Occipital lobe (tissue), 2 donors: ENCODE data around the gene CROCC. TPM values are rescaled to one million over a fixed set of nuclear protein-coding genes. Genes with fewer than 3 reads are reported as not detected.
"Not testable (repeated sequence)": the region's sequence is repeated elsewhere in the genome, so short reads cannot be mapped to it uniquely, and the experiment has no call there.

ENCODE experiments used
- DNase-seq: peaks from one replicate; lab custom pipeline; 2025; lab: John Stamatoyannopoulos, UW
- total RNA-seq: library from RNA; depleted of rRNA; stranded (reverse); fragments of >200 nt; gene quantifications from one replicate; pipeline ENCODE4 v1.2.3, GENCODE V29; 2014

CROCC gene
- total RNA-seq, 1 donor from 2014 or later: 19.5 TPM

DNA sequence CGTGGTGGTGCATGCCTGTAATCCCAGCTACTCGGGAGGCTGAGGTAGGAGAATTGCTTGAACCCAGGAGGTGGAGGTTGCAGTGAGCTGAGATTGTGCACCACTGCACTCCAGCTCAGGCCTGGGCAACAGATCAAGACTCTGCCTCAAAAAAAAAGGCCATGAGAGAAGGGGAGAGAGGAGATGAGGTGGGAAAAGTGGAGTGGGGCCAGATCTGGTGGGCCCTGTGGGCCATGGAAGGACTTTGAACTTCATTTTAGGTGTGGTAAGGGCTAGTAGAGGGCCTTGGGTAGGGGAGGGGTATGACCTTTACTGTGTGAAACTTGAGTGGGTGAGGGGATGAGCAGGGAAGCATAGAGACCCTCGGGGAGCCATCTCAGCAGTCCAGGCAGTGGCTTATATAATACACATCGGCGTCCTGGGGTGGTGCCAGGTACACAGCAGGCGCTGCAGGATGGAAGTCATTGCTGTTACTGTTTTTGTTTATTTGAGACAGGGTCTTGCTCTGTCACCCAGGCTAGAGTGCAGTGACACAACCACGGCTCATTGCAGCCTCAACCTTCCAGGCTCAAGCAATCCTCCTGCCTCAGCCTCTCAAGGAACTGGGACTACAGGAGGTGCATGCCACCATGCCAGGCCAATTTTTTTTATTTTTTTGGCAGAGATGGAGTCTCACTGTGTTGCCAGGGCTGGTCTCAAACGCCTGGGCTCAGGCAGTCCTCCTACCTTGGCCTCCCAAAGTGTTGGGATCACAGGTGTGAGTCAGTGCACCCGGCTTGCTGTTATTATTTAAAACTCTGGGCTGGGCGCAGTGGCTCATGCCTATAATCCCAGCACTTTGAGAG is 5.5 kb upstream of the CROCC start:
- not testable (repeated sequence) for DNase-seq

DNA sequence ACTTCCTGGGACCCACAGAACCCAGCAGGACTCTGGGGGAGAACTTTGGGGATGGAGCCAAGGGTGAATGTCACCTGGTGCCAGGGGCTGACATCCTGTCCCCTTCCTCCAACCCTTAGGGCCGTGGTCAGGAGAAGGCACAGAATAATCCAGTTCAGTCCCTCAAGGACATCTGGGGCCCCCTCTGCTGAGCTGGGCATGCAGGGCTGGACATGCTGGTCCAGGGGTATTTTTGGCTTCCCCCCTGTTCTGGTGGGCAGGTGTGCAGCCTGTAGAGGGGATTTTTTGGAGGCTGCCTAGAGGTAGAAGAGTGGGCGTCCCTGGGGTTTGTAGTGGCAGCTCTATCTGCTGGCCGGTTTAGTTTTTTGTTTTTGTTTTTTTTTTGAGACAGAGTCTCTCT is 3.4 kb upstream of the CROCC start:
- no peak for DNase-seq

DNA sequence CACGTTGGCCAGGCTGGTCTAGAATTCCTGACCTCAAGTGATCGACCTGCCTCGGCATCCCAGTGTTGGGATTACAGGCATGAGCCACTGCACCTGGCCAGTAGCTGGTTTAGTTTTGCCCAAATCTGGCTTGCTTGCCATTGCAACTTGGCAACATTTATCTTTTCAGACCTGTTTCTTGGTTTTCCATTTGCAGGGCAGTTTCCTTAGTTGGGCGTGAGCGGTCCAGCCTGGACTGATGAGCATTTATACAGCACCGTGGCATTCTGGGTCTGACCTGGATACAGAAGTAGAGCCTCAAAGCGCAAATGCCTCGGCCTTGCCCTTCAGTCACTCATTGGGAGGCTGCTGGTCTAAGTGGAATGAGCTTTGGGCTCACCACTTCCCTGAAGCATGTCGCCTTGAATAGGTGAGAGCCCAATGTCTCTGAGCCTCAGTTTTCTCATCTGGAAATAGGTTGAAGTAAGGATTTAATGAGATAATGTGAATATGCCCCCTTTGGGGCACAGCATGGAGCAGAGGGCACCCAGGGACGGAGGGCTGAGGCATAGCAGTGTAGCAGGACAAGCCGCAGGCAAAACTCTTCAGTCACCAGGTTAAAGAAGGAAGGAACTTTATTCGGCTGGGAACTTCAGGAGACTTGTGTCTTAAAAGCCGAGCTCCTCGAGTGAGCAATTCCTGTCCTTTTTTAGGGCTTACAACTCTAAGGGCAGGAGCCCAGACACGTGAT is 2.6 kb upstream of the CROCC start:
- not testable (repeated sequence) for DNase-seq

DNA sequence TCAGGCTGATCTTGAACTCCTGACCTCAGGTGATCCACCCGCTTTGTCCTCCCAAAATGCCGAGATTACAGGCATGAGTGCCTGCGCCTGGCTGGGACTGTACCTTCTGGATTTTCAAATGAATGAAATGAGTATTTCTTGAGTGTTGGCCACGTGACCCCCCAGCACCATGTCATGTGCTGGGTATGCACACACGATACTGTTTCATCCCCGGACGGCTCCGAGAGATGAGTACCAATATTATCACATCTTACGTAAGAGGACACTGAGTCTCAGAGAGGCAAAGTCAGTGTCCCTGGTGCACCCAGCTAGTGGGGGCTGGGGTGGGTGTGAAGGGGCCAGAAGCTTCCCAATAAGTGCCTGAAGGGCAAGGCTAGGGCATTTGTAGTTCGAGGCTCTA is 780 bp upstream of the CROCC start:
- DNase-seq: no peak

DNA sequence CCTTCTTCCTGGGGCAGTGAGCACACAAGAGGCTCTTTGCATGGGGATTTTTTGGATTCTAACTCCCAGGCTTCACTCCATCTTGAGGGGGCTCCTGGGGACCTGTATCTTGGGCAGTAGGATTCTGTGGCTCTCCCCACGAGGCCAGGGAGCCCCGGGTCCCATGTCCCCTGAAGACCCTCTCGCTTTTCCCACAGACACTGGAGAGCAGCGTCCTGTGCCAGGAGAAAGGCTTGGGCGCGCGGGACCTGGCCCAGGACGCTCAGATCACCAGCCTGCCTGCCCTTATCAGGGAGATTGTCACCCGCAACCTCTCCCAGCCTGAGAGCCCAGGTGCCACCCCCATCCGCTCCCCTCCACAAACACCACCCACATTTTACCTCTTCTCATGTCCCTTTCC is 735 bp downstream of the CROCC start:
- DNase-seq: no peak

DNA sequence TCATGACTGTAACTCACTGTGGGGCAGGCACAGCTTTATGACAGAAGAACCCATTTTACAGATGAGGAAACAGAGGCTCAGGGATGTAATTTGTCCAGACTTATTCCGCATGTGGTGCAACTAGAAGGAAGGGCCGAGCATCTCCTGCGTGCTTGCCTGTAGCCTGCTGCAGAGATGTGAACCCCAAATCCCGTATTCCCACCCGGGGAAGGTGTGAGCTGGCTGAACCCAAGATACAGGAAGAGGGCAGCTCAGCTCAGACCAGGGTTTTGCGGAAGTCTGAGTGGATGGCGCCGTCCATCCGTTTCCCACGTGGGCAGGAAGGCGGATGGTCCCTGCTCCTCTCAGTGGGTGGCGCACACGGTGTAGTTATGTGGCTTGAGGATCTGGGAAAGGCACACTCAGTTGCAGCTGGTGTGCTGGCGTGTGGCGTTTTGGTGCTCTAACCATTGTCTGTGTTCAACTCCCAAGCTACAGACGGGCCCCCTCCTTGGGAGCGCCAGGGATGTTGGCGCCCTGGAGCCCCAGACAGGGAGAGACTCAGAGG is 1.2 kb downstream of the CROCC start:
- no peak for DNase-seq

DNA sequence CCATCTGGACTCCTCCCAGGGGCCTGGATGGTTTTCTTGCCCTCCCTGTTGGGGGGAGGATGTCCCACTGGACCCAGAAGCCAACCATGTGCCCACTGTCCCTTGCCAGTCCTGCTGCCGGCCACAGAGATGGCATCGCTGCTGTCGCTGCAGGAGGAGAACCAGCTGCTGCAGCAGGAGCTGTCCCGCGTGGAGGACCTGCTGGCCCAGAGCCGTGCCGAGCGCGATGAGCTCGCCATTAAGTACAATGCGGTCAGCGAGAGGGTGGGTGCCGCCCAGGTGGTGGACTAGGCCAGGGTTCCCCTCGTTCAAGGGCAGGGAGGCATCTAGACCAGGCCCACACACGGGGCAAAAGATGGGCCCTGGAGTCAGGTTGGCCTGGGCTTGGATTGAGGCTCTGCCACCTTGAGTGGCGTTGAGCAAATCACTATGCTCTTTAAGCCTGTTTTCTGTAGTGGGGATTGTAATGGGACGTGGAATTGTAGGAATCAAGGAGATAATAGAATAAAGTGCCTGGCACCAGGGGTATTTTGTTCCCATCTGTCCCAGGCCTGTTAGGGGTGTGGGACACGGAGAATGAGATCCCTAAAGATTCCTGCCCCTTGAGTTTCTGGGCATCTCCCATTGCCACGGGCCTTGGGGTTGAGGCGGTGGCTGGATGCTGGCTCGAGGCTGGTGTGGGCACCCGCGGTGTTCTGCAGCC is 2.6 kb downstream of the CROCC start:
- no peak for DNase-seq

DNA sequence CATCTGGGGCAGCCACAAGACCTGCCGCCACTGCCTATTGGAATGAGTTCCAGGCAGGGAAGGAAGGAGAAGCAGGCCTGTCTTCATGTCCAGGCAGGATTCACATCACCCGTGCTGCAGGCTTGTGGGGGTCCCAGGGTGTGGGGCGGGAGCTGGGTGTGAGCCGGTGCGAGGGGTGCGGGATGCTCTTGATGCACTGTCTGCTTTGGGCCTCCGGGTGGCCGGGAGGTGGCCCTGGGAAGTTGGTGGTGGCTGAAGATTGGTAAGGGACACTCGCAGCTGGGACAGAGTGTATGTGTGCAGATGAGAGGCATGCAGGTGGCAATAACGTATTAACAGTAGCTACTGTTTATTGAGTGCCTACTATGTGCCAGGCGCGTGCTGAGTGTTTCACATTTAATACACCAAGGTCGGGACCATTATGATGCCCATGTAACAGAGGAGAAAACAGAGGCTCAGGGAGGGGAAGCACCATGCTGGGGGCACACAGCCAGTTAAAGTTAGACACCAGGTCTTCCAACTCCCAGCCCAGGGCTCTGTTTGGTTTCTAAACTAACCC is 3.3 kb downstream of the CROCC start:
- no peak for DNase-seq

DNA sequence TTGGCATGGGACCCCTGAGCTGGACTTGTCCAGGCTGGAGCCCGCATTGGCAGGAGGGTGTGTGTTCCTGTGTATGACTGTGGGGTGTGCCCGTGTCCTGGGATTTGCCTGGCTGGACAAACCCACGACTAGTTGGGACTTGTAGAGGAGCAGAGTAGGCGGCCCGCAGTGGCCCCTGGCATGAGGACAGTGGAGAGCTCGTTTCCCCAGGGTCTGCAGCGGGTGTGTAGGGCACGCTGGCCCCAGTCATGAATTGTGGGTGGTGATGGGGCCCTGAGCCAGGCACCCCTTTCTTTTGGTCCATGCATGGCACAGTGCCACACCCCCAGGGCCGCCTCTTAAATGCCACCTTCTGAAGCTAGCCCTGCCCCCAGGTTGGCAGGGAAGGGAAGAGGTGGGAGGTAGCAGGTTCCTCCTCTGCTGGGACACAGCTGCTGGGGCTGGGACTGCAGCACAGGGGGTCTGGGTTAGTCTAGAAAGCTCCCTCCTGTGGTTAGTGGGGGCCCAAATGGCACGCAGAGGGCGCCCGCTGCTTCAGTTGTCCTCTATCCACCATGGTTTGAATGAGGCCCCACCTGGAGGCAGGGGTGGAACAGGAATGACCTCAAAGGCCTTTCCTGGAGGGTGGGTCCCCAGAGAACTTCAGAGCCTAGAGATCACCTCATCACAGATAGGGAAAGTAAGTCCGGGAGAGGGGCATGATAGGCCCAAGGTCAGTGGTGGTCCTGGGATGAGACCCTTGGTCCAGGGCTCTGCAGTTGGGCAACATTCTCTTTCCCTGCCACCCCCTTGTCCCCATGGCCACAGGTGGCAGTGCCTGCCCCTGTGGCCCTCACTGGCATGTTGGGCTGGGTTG is 4.1 kb downstream of the CROCC start:
- DNase-seq: no peak

DNA sequence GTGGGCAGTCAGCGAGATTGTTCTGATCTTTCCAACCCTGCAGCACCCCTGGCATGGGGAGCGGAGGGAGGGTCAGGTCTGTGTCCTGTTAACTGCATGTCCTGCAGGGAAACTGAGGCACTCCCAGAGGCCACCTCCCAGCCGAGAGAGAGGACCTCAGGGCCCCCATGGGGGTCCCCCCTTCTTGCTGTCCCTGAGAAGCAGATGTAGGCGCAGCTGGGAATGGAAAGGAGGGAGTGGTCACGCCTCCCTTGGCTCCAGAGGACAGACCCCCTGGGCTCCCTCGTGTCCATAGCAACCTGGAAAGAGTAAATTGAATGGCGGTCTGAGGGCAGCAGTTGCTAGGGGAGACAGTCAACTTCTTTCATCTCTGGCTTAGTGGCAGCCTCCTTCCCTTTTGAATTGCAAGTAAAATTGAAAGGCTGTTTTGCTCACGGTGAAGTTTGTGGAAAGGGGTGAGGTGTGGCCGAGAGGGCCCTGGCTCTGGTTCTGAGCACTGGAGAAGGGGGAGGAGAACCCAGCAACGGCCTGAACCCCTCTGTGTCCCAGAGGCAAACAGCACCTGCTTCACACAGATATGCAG is 4.9 kb downstream of the CROCC start:
- DNase-seq: no peak

DNA sequence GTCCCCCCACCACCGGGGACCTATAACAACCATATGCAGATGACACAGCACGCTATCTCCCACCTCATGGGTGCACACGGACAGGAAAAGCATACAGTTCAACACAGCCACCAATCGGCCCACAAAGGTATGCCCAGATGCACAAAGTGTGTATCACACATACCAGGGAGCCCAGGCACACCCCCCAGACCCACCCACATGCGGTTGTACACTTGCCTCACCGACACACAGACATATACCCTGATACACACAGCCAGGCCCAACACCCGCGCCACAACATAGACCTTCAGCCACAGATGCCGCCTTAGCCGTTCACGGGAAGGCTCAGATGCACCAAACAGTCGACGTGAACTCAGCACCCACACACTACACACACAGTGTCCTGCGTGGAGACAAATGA is 5.5 kb downstream of the CROCC start:
- no peak for DNase-seq

DNA sequence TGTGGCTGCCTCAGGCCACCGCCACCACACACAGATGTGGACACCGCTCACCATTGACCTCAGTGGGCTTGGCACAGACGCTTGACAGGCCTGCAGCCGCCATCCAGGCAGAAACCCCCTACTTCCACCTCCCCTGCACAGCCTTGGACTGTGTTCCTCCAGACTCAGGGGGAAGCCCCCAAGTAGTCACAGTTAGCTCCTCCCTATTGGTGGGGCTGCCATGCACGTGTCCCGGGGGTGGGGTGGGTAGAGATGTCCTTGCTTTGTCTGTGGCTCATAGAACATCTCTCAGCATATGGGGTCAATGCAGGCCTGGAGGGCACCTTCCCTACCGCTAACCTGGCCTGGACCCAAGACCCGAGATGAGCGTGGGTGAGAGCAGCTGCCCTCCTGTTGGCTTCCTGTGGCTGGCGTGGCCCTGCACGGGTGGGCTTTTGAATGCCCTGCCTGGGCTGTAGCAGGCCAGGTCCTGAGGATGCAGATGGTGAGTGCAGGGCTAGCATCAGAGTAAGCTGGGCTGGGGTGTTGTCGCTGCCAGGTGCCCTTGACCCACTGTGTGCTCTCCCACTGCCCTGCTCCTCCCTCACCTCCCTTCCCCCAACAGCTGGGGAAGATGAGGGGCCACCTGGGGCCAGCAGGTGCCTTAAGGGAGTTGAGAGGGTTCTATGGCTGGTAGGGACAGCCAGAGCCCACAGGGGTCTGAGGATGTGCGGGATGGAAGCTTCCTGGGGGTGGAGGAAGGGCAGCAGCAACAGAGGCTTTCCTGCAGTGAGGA is 6.2 kb downstream of the CROCC start:
- no peak for DNase-seq

DNA sequence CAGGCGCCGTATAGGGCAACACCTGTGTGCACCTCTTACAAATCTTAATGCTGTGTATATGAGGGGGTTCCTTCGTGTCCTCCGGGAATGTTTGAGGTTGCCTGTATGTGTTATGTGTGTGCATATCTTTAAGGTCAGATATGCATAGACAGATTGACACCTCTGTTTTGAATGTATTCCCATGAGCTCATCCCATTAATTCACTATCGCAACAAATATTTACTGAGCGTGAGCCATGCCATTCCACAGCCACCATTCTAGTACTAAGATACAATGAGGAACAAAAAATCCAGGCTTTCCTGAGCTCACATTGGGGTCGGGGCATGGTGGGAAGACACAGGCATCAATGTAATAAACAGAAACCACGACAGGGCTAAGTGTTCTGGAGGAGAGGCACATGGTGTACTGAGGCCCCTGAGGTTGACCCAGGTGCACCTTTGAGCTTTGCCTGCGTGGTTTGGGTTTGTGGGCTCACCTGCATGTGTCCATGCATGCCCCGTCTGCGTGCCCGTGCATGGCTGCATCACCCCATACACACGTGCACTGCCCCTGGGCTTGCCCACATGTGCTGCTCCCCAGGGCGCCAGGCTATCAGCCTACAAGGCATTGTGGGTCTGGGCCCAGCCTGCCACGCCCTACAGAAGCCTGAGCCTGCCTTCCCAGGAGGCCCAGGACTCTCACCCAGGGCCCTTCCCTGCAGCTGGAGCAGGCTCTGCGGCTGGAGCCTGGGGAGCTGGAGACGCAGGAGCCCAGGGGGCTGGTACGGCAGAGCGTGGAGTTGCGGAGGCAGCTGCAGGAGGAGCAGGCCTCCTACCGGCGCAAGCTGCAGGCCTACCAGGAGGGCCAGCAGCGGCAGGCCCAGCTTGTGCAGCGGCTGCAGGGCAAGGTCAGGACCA is 7.7 kb downstream of the CROCC start:
- not testable (repeated sequence) for DNase-seq

DNA sequence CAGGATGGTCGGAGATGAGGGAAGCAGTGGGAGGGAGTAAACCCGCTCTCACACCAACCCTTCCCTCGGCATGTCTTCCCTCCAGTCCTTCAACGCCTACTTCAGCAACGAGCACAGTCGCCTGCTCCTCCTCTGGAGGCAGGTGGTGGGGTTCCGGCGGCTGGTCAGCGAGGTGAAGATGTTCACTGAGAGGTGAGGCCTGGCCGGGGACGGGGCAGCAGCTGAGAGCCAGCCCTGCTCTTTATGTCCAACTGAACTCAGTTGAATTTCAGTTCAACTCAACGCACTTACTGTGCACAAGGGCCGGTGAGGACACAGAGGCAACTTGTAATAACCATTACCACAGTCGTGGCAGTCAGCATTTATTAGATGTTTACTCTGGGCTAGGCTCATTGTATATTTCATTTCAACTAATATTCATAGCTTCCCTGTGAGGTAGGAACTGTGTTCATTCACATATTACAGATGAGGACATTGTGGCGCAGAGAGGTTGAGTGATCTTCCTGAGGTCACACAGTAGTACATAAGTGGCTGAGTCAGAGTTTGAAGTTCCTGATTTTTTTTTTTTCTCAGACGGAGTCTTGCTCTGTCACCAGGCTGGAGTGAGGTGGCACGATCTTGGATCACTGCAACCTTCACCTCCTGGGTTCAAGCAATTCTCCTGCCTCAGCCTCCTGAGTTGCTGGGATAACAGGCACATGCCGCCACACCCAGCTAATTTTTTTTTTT is 9.6 kb downstream of the CROCC start:
- DNase-seq: not testable (repeated sequence)

DNA sequence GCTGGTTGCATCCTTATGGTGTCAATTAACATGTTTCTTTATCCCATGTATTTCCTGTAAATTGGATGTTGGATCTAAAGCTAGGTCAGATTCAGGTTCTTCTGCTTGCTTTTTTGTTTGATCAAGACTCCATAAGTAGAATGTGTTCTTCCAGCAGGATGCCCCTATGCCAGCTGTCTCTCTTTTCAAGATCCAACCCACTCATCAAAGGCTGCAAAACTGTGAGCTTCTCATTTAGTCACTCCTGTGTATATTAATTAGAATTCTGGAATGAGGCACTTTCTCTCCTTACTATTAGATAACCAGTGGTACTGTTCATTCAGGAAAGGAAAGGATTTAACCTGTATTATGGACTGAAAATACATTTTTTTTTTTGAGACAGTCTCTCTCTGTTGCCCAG is 12.2 kb downstream of the CROCC start:
- not testable (repeated sequence) for DNase-seq

DNA sequence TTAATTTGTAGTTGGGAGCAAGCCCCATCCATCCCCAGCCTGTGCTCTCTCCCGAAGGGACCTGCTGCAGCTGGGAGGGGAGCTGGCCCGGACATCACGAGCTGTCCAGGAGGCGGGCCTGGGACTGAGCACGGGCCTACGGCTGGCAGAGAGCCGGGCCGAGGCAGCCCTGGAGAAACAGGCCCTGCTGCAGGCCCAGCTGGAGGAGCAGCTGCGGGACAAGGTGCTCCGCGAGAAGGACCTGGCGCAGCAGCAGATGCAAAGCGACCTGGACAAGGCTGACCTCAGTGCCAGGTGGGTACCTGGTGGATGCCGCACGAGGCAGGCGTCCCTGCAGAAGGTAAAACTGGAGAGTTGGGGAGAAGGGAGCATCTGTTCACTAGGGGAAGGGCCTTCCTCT is 14.8 kb downstream of the CROCC start:
- not testable (repeated sequence) for DNase-seq
